Motor neuron (in vitro differentiated cells): ENCODE measurements around the gene KRTAP12-4. TPM values are rescaled to one million over a fixed set of nuclear protein-coding genes. Genes with fewer than 3 reads are reported as not detected.
A peak's percentile ranks its signal among the peaks of the same experiment; 100 is the strongest.
"Not testable (repeated sequence)": the region's sequence is repeated elsewhere in the genome, so short reads cannot be mapped to it uniquely, and the experiment has no call there.

Experiments
- ATAC-seq, 8 experiments: fragments of 200-7000 bp; cut with Tn5 transposase; replicated peaks in 6 of 8; 2 replicates each; pipeline ENCODE4 v1.8.0; 2021; ENCODE audit warnings: mild to moderate bottlenecking in 8 of 8, moderate library complexity in 8 of 8
- H3K27ac ChIP-seq, 2 donors: fragments of 250-450 bp; sonication (Bioruptor Pico); 2 replicates each; pipeline ENCODE4 v1.9.0; 2021; ENCODE audit warnings: antibody characterized with exemption in 2 of 2, mild to moderate bottlenecking in 2 of 2, moderate library complexity in 1 of 2
- H3K4me1 ChIP-seq, 2 donors: fragments of 250-450 bp; sonication (Bioruptor Pico); replicated peaks in 1 of 2; 2 replicates each; pipeline ENCODE4 v1.6.1; 2021; ENCODE audit warnings: antibody characterized with exemption in 2 of 2, mild to moderate bottlenecking in 2 of 2, moderate library complexity in 1 of 2
- H3K4me3 ChIP-seq, 5 donors: fragments of 250-450 bp; sonication (Bioruptor Pico); 2 replicates each; pipeline ENCODE4 v1.9.0; 2021; ENCODE audit warnings: antibody characterized with exemption in 5 of 5, mild to moderate bottlenecking in 5 of 5, moderate library complexity in 4 of 5
- WGBS, 10 experiments: fragments of 450-650 bp; shearing (Covaris generic); methylation state at CpG; one replicate each; pipeline ENCODE4 v1.0.0; 2022; 5-methylcytosine and 5-hydroxymethylcytosine counted together
- in situ Hi-C, 9 experiments: fragments of 400-800 bp; cut with MboI; loops; one replicate each; pipeline ENCODE4 v1.15.0; 2021; ENCODE audit warnings: low sequenced_read_pairs in 9 of 9, low pct_unique_long_range_greater_than_20kb in 2 of 9; ENCODE audit not compliant: unreplicated experiment in 9 of 9
- total RNA-seq, 8 experiments: library from RNA; unstranded; fragments of 300-600 nt; gene quantifications; 2 replicates each; pipeline versions ENCODE4 v1.2.3 to v1.2.4, GENCODE V29; 2022

Gene KRTAP12-4, protein sequence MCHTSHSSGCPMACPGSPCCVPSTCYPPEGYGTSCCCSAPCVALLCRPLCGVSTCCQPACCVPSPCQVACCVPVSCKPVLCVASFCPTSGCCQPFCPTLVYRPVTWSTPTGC
- total RNA-seq, result not detected

DNA sequence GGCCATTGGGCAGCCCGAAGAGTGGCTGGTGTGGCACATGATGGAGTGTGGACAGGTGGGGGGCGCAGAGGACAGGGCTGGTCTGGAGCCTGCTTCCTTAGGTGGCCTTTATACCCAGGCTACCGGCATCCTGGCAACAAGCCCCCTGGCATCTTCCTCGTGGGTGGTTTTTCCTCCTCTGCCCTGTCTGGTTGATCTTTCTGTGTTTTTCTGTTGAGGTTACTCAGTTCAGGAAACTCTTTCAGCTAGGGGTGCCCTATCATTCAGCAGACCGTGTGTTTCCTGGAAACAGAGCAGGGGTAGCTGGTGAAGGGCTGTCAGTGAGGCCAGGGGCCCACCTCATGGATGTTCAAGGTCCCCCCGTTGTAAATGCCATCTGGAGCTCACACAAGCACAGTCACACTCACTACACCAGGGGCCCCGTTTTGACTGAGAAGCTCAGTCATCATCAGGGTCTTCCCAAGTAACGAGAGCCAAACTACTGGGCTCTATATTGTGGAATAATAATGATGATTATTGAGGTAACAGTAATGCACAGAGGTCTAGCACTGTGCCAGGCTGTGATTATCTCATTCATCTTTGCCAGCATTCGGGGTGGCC lies at the start of gene KRTAP12-4:
Gene KRTAP12-4, minus strand, starts transcription at position 84 of the 600 bp plus-strand sequence. Its CDS starts 45 bp downstream, at position 39.
- in situ Hi-C loops, result no loop called here
- no peak within 1 kb of the TSS for H3K27ac ChIP-seq
- WGBS, 10 experiments, result 10 to 100% (median 78%) methylated on average over 1 to 4 of the region's 9 CpGs; no CpG with 5 or more reads in 3 of the 10 experiments
- H3K4me1 ChIP-seq, result no peaks in the 10 kb centered on the region
- ATAC-seq, result no peak
- H3K4me3 ChIP-seq, result no peak within 1 kb of the TSS

DNA sequence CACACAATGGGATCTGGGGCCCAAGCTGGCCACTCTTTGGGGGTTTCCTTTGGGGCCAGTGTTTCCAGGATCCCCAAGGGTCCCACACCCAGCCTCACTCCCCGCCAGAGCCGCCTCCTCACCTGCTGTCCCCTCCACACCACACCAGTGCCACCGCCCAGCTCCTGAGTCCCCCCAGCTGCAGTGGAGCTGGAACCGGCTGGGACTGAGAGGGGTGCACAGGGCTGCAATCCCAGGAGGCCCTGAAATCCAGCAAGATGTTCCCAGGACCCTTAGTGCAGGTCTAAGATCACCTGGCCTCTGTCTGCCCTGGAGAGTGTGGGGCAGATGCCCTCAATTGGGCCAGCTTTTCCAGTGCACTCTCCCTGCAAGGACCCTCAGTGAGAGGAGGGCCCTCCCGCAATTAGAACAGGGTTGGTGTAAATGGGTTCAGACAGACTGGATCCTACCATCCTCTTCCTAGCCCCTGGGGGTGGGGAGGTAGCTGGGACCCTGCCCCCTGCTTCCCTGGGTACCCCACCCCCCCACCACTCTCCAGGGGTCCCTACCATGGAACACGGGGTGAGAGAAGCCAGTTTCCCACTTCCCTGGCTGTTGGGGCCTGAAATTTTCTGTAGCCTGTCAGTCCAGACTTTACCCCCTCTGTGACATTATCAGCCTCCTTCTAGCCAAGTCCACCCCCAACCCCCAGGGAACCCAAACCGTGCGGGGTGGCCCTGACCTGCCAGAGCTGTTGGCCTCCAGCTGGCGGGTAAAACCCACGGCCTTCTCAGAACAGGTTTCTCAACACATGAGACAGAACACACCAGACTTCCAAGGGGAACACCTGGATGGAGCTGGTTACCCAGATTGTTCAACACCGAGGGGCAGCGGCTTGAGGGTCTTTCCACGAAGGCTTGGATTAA lies 49.5 kb upstream of the KRTAP12-4 start:
- Histone ChIP-seq H3K4me3 (no peak overlapping the region), H3K27ac (no peak overlapping the region)
- ATAC-seq, result no peak

DNA sequence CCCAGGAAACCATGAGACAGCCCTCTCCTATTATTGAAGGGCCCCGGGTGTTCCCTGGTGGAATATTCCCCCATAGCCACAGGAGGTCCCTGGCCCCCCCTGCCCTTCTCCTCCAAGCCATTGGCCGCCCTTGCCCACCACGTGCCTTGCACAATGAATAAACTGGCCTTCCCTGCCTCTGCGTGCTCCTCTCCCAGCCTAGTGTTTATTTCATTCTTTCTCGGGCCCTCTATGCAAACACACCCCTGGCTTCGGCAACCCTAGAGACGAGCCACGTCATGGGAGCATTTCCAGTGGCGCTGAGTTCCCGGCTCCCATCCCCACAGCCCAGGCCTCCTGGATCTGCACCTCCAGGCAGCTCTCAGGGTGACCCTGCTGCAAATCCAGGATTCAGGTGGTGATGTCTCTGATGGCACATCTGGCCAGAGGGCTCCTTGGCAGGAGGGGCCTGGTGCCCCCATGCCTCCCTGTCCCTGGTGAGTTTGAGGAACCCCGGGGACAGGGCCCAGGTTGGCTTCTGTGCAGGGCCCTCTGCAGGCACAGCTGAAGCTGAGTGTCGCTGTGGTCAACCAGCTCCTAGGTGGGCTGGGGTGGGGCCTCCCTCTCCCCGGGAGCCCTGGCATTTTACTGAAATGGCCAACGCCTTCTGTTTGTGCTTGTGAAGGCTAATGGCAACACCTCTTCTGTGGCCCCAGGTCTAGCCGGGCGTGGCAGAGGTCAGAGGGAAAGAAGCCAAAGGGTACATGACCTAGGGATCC lies 48.7 kb upstream of the KRTAP12-4 start:
- Histone ChIP-seq H3K4me1 (peaks cover 26 to 36% of the 10 kb centered on the region in 2 donors), H3K27ac (no peak overlapping the region), H3K4me3 (no peak overlapping the region)
- in situ Hi-C loops, result no loop called here
- 19 to 78% (median 35%) methylated on average over 1 to 6 of the region's 16 CpGs; no CpG with 5 or more reads in 4 of the 10 experiments for WGBS, 10 experiments
- peak; percentile 48 to 94 (median 80) for ATAC-seq

More for the DNA sequence above, 49.5 kb upstream of the KRTAP12-4 start:
- WGBS, 10 experiments, result 0 to 47% (median 17%) methylated on average over 1 to 5 of the region's 13 CpGs; no CpG with 5 or more reads in 6 of the 10 experiments
- peaks cover 34 to 42% of the 10 kb centered on the region in 2 donors for H3K4me1 ChIP-seq
- in situ Hi-C loops, result no loop called here

DNA sequence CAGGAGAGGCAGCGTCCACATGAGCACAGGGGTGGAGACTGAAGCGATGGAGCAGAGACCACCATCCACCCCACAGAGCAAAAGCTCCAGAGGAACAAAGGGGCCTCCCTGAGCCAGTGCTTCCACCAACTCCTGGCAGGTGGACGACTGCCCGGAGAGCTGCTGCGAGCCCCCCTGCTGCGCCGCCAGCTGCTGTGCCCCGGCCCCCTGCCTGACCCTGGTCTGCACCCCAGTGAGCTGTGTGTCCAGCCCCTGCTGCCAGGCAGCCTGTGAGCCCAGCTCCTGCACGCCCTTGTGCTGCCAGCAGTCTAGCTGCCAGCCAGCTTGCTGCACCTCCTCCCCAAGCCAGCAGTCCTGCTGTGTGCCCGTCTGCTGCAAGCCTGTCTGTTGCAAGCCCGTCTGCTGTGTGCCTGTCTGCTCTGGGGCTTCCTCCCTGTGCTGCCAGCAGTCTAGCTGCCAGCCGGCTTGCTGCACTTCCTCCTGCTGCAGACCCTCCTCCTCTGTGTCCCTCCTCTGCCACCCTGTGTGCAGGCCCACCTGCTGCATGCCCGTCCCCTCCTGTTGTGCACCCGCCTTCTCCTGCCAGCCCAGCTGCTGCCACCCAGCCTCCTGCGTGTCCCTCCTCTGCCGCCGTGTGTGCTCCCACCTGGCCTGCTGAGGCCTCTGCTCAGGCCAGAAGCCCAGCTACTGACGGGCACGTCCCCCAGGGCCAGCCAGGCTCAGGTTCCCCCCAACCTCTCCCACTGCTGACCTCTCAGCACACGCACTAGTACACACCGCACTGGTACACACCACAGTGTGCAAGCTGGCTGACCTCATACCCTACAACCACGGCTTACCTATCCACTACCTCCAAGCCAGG lies 47.9 kb upstream of the KRTAP12-4 start:
- in situ Hi-C loops, result no loop called here
- Histone ChIP-seq H3K4me3 (no peak overlapping the region), H3K27ac (no peak overlapping the region), H3K4me1 (peaks cover 20 to 35% of the 10 kb centered on the region in 2 donors)
- WGBS, 10 experiments, result 42 to 87% methylated on average over 3 to 7 of the region's 22 CpGs; no CpG with 5 or more reads in 8 of the 10 experiments
- no peak for ATAC-seq

DNA sequence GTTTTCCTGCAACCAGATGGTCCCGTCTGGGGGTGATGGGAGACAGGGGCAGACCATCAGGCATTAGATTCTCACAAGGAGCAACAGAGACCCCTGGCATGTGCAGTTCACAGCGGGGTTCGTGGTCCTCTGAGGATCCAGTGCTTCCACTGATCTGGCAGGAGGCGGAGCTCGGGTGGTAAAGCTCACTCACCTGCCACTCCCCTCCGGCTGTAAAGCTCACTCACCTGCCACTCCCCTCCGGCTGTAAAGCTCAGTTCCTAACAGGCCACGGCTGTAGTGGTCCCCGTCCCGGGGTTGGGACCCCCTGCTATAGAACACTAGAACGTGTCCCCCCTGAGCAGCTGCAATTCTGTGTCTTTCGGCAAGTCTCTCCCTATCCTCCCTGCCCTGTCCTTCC lies 47.1 kb upstream of the KRTAP12-4 start:
- Histone ChIP-seq H3K4me3 (no peak overlapping the region), H3K4me1 (peaks cover 20 to 32% of the 10 kb centered on the region in 2 donors), H3K27ac (no peak overlapping the region)
- WGBS, 10 experiments, result 0 to 100% (median 72%) methylated on average over 1 to 3 of the region's 12 CpGs; no CpG with 5 or more reads in 7 of the 10 experiments
- in situ Hi-C loops, result no loop called here
- ATAC-seq, result no peak

DNA sequence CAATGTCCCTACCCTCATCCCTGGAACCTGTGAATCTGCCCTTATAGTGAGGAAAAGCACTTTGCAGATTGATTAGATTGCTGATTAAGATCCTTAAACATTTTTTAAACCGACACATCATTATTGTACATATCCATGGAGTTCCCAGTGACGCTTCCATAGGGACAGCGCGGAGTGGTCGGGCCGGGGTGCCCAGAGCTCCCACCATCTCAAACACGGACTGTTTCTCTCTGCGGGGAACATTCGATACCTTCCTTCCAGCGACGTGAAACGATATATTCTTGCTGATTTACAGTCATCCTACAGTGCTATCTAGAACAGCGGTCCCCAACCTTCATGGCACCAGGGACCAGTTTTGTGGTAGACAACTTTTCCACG lies 46.6 kb upstream of the KRTAP12-4 start:
- WGBS, 10 experiments, result 50 to 100% (median 66%) methylated on average over 2 to 14 of the region's 14 CpGs; no CpG with 5 or more reads in 3 of the 10 experiments
- in situ Hi-C loops, result no loop called here
- no peak overlapping the region for H3K4me3 ChIP-seq
- no peak overlapping the region for H3K27ac ChIP-seq
- no peak for ATAC-seq
- H3K4me1 ChIP-seq, result peaks cover 19 to 32% of the 10 kb centered on the region in 2 donors

DNA sequence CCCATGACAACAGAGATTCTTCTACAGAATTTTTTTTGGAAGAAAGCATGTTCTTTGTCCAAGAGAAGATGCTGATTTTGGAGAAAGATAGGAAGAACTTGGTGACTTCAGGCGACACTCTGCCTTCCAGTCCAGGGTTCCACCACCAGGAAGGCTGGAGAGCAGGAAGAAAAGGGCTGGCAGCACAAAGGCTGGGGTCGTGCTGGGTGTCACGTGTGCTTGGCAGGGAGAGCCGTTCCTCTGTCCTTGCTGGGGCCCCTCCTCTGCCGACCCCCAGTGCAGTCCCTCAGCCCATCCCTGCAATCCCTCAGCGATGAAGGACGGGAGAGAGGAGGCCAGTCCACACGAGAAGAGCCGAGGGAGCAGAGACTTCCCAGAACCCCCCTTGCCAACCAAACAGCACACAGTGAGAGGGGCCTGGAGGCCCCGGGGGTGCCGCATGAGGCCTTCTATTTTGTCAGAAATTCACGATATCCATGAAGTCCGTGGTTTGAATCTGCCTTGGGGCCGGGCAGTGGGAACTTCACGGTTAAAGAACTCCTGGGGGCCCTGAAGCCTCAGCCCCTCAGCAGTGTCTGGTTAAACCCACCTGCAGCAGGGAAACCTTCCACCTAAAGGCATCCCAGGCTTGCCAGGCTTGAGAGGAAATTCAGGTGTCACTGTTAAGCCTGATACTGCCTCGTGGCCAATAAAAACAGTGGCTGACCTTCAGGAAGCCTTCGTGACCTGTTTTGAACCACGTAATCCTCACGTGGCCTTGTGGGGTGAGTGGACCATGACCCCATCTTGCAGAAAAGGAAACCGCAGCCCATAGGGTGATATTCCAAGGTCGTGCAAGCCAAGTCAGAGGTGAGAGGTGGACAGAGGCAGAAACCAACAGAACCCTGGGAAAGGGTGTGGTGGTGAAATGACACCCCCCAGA lies 45.9 kb upstream of the KRTAP12-4 start:
- Histone ChIP-seq H3K4me1 (peaks cover 17 to 32% of the 10 kb centered on the region in 2 donors), H3K4me3 (no peak overlapping the region), H3K27ac (no peak overlapping the region)
- ATAC-seq, result no peak
- in situ Hi-C loops, result no loop called here
- WGBS, 10 experiments, result 0 to 100% (median 76%) methylated on average over 1 to 9 of the region's 21 CpGs; no CpG with 5 or more reads in 2 of the 10 experiments

DNA sequence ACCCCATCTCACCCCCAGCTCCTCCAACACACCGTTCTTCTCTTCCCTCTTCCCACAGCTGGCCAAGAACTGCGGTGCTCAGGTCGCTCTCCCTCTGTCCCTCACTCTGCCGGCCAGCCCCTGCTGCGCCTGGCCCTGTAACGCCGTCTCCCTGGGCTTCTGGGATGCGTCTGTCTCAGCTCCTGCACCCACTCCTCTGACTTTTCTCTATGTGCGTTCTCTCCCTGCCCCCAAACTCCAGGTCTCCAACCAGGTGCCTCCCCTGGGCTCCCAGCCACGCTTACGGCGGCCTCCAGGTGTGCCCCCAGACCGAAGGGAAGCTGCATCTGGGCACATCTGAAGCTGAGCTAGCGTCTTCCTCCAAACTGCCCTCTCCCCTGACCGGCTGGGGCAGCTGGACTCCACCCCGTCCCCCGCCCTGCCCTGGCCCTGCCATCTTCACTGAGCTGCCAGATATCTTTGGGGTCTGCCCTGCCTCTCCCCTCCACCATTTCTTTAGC lies 45.1 kb upstream of the KRTAP12-4 start:
- in situ Hi-C loops, result no loop called here
- 4 to 77% methylated on average over 4 to 7 of the region's 17 CpGs; no CpG with 5 or more reads in 8 of the 10 experiments for WGBS, 10 experiments
- Histone ChIP-seq H3K4me1 (peaks cover 14 to 32% of the 10 kb centered on the region in 2 donors), H3K4me3 (no peak overlapping the region), H3K27ac (no peak overlapping the region)
- no peak for ATAC-seq

DNA sequence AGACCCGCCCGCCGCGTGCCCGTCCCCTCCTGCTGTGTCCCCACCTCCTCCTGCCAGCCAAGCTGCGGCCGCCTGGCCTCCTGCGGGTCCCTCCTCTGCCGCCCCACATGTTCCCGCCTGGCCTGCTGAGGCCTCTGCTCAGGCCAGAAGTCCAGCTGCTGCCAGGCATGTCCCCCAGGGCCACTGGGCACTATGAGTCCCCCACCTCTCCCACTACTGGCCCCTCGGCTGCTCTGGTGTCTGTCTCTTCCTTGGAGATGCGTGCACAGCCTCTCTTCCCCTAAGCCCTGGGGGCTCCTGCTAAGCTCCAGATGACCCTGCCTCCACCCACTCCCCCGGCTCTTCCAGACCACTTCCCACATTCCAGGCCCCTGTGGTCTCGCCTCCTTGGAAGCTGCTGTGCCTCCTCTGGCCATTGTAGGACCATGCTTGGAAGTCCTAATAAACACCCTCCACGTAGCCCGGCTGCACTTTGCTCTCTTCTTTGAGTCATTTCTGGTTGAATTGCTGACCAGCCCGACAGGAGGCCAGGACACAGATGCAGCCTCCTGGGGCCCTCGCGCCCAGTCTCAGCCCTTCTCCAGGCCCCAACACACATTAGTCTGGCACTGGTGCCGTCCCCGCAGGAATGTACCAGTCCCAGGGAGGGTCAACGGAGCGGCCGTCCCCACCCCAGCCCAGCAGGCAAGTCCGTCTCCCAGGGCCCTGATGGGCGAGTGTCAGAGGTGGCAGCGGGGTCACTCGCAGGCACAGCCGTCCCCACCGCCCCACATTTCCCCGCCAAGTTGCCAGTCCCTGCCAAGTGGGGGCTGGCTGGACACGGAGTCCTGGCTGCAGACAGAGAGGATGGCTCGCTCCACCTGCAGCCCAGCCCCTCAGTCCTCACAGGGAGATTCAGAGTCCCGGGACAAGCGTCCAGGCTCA lies 43.6 kb upstream of the KRTAP12-4 start:
- peak in 6 of 8 experiments; percentile 18 to 65 (median 58) for ATAC-seq
- Histone ChIP-seq H3K27ac (no peak overlapping the region), H3K4me3 (no peak overlapping the region), H3K4me1 (peaks cover 10 to 32% of the 10 kb centered on the region in 2 donors)
- WGBS, 10 experiments, result 31 to 85% (median 84%) methylated on average over 3 to 12 of the region's 35 CpGs; no CpG with 5 or more reads in 7 of the 10 experiments
- in situ Hi-C loops, result no loop called here

DNA sequence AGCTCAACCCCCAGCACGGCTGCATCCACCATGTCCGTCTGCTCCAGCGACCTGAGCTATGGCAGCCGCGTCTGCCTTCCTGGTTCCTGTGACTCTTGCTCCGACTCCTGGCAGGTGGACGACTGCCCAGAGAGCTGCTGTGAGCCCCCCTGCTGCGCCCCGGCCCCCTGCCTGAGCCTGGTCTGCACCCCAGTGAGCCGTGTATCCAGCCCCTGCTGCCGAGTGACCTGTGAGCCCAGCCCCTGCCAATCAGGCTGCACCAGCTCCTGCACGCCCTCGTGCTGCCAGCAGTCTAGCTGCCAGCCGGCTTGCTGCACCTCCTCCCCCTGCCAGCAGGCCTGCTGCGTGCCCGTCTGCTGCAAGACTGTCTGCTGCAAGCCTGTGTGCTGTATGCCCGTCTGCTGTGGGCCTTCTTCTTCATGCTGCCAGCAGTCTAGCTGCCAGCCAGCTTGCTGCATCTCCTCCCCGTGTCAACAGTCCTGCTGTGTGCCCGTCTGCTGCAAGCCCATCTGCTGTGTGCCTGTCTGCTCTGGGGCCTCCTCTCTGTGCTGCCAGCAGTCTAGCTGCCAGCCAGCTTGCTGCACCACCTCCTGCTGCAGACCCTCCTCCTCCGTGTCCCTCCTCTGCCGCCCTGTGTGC lies 42.8 kb upstream of the KRTAP12-4 start, which contains the start of gene KRTAP10-12:
Gene KRTAP10-12, plus strand, starts transcription at position 1 of the 639 bp plus-strand sequence. Its CDS starts 30 bp downstream, at position 31.
- H3K27ac ChIP-seq, H3K4me3 ChIP-seq, in situ Hi-C loops, ATAC-seq: not testable (repeated sequence)
- peaks cover 10 to 26% of the 10 kb centered on the region in 2 donors for H3K4me1 ChIP-seq
- WGBS, 10 experiments, result 80% methylated on average over 1 of the region's 21 CpGs; no CpG with 5 or more reads in 9 of the 10 experiments
